OCI-LY1 (cell line): ENCODE results near the gene THEM4.

ENCODE experiments used
- EZH2 ChIP-seq: fragments of 200-600 bp; sonication (generic), shearing (Covaris generic); IDR thresholded peaks from 2 replicates; pipeline ENCODE4 v1.8.0; 2017; ENCODE audit warnings: borderline replicate concordance, mixed run types, mild to moderate bottlenecking, antibody characterized with exemption, low read length, moderate library complexity, mixed read lengths
- TF ChIP-seq, protein P1 (sequence below): fragments of 200-600 bp; sonication (generic), shearing (Covaris generic); IDR thresholded peaks from 2 replicates; pipeline ENCODE4 v1.5.1; 2017; ENCODE audit warnings: mild to moderate bottlenecking, antibody characterized with exemption, low read length, moderate library complexity, mixed read lengths

DNA sequence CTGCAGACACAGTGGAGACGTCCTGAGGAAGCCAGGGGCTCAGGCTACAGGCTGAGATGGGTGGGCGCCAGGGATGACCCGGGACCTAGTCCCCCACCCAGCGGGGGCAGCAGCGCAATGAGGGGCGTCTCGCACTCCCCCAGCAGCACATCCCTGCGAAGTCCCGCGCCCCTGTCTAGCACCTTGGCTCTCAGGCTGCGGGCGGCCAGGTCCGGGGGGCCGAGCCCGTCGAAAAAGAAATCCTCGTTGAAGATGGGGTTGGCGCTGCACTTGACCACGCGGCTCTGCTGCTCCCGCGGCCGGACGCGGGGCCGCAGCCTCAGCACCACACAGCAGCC lies 71.5 kb downstream of the THEM4 start:
- no peak for TF ChIP-seq EZH2
- TF ChIP-seq, protein P1, sequence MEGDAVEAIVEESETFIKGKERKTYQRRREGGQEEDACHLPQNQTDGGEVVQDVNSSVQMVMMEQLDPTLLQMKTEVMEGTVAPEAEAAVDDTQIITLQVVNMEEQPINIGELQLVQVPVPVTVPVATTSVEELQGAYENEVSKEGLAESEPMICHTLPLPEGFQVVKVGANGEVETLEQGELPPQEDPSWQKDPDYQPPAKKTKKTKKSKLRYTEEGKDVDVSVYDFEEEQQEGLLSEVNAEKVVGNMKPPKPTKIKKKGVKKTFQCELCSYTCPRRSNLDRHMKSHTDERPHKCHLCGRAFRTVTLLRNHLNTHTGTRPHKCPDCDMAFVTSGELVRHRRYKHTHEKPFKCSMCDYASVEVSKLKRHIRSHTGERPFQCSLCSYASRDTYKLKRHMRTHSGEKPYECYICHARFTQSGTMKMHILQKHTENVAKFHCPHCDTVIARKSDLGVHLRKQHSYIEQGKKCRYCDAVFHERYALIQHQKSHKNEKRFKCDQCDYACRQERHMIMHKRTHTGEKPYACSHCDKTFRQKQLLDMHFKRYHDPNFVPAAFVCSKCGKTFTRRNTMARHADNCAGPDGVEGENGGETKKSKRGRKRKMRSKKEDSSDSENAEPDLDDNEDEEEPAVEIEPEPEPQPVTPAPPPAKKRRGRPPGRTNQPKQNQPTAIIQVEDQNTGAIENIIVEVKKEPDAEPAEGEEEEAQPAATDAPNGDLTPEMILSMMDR: no peak
